ENCODE results near the gene RAB11FIP3.

RAB11FIP3 gene

DNA sequence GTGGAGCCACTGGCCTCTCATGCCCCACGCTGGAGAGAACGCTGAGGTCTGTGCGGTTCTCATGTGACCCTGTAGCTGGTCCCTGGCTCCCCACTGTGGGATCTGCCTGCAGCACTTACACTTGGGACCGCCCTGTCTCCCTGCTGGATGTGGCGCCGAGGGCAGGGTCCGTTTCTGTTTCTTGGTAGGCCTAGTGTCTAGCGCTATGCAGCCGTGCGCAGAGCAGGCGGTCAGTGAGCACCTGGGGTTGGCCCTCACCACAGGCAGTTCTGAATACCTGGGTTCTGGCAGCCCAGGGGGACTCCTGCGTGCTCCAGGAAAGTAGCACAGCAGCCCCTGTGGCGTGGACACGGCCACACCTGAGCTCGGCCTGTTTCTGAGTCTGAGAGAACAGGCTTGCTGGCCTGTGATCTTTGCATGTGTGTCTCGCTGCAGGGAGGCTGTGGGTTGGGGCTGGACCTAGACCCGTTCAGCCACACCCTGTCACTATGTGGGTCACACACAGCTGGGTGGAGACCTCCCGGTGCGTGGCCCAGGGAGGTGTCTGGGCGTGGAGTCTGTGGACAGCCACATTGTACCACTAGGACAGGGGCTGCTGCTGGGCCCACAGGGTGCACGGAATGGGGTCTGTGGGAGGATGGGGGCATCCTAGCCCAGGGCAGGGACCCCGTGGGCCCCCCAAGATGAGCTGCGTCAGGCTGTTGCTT is 104.8 kb downstream of the RAB11FIP3 start:
- Histone ChIP-seq H3K27me3 (no peaks in the 10 kb centered on the region), H3K27ac (no peak overlapping the region), H4K20me1 (peaks cover 88% of the 10 kb centered on the region), H3K9ac (peak overlapping the region; percentile 92; the same call in 1 of the 2 replicates), H3K4me1 (peaks cover 60% of the 10 kb centered on the region), H3K4me3 (no peak overlapping the region), H3K9me3 (no peaks in the 10 kb centered on the region), H3K4me2 (peak overlapping the region; percentile 97), H3K36me3 (peaks cover 56% of the 10 kb centered on the region)
- TF ChIP-seq Cebpa-rat (IDR thresholded peaks at IDR 0.05): no peak

DNA sequence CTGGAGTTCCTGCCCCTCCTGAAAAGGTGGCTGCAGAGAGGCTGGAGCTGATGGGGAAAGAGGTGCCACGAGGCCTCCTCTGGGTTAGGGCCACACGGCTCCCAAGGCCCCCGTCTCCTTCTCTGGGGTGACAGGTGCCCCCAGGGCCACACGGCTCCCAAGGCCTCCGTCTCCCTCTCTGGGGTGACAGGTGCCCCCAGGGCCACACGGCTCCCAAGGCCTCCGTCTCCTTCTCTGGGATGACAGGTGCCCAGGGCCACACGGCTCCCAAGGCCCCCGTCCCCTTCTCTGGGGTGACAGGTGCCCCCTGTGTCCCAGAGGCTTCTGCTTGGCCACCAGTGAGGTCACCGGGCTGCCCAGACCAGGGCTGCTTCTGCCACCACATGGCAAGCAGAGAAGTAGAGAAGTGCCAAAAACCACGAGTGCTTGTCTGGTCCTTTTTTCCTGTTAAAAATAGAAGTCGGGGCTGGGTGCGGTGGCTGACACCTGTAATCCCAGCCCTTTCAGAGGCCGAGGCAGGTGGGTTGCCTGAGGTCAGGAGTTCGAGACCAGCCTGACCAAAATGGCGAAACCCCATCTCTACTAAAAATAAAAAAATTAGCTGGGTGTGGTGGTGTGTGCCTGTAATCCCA is 106.2 kb downstream of the RAB11FIP3 start:
- peaks cover 46% of the 10 kb centered on the region for H3K4me1 ChIP-seq
- H3K4me2 ChIP-seq: 0 out of 2 replicates have a peak overlapping the region, but pooled peaks have one; percentile 3
- H3K9ac ChIP-seq: no peak overlapping the region
- H3K36me3 ChIP-seq: peaks cover 70% of the 10 kb centered on the region
- peaks cover 88% of the 10 kb centered on the region for H4K20me1 ChIP-seq
- no peaks in the 10 kb centered on the region for H3K9me3 ChIP-seq
- H3K27ac ChIP-seq: 0 out of 2 replicates have a peak overlapping the region, but pooled peaks have one; percentile 4
- H3K4me3 ChIP-seq: no peak overlapping the region
- no peaks in the 10 kb centered on the region for H3K27me3 ChIP-seq
- no peak for TF ChIP-seq Cebpa-rat (IDR thresholded peaks at IDR 0.05)

DNA sequence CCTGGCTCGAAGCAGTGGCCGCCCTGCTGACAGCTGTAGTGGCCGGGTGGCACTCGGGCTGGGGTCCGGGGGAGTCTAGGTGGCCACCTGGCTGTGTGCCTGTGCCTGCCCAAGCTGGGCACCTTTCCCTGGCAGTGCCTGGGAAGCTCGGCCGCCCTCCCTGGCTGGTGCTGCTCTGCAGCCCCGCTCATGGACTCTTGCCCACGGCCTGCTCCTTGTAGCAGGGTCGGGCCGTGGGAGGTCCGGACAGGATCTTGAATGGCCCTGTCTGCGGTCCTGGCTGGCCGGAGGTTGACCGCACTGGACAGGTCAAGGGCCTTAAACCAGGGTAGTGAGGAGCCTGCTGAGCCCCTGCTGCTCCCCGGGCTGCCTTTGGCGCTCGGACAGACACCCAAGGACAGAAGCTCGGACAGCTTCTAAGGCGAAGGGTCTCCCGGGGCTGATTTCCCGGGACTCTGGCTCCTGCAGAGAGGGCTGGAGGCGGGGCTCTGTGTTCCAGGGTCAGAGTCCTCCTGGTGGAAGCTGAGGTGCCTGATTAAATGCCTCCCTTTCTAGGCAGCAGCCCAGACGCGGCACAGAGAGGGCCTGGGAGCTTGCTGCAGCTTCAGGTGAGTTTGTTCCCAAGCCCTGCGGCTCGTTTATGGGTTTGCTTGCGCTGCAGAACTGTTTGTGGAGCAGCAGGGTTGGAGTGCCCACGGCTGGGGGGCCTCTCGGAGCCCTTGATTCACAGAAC is 108.1 kb downstream of the RAB11FIP3 start:
- H3K4me3 ChIP-seq: no peak overlapping the region
- H4K20me1 ChIP-seq: peaks cover 100% of the 10 kb centered on the region
- H3K9ac ChIP-seq: no peak overlapping the region
- H3K27me3 ChIP-seq: no peaks in the 10 kb centered on the region
- peak overlapping the region; percentile 16 for H3K4me2 ChIP-seq
- peaks cover 46% of the 10 kb centered on the region for H3K4me1 ChIP-seq
- H3K9me3 ChIP-seq: no peaks in the 10 kb centered on the region
- no peak for TF ChIP-seq Cebpa-rat (IDR thresholded peaks at IDR 0.05)
- H3K36me3 ChIP-seq: peaks cover 89% of the 10 kb centered on the region
- H3K27ac ChIP-seq: no peak overlapping the region

DNA sequence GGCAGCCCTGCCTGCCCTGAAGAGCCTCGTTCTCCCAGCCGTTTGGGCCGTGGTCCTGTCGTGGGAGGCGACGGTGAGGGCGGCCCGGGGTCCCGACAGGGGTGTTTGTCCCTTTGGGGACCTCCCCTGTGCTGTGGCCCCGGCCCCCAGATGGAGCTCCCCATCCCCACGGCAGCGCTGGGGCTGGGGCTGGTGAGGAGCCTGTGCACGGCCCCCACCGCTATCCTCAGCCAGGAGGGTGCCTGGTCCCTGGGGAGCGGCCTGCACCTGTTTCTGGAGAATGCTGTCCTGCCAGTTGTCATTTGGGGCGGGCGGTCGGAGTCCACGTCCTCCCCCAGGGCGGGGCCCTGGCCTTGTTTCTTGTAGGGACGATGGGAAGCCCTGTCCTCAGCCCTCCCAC is 108.7 kb downstream of the RAB11FIP3 start:
- H3K4me2 ChIP-seq: peak overlapping the region; percentile 16; the same call in 1 of the 2 replicates

DNA sequence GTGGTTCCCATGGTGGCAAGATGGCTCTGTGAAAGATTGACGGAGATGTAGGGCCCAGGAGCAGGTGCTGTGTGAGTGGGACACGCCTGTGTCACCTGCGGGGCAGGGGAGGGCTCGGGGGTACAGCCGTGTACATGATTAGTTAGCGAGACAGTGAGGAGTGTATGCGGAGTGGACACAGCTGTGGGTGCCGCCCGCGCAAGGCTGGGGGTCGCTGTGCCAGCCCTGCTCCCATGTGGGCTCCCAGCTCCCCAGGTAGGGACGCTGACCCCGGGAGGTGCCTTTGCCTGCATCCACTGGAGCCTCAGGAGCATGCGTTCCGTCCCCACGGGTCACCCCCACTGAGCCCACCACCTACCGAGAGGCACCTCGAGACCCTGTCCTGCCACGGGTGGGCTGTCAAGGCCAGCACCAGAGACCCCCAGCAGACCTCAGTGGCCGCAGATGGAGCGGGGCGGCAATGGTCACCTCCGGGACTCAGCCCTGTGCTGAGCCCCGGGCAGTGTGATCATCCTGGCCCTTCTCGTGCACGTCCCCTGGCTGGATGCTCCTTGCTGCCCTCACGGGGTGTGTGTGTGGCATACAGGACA is 109.5 kb downstream of the RAB11FIP3 start:
- no peak overlapping the region for H3K4me3 ChIP-seq
- no peak for TF ChIP-seq Cebpa-rat (IDR thresholded peaks at IDR 0.05)
- no peak overlapping the region for H3K4me2 ChIP-seq
- no peaks in the 10 kb centered on the region for H3K9me3 ChIP-seq
- peaks cover 32% of the 10 kb centered on the region for H3K4me1 ChIP-seq
- H4K20me1 ChIP-seq: peaks cover 100% of the 10 kb centered on the region
- no peak overlapping the region for H3K9ac ChIP-seq
- no peak overlapping the region for H3K27ac ChIP-seq
- no peaks in the 10 kb centered on the region for H3K27me3 ChIP-seq
- peaks cover 94% of the 10 kb centered on the region for H3K36me3 ChIP-seq

More for the DNA sequence above, 108.7 kb downstream of the RAB11FIP3 start:
- H3K4me1 ChIP-seq: peaks cover 40% of the 10 kb centered on the region
- peaks cover 93% of the 10 kb centered on the region for H3K36me3 ChIP-seq
- H3K27ac ChIP-seq: no peak overlapping the region
- H4K20me1 ChIP-seq: peaks cover 100% of the 10 kb centered on the region
- no peak overlapping the region for H3K9ac ChIP-seq
- H3K27me3 ChIP-seq: no peaks in the 10 kb centered on the region
- no peaks in the 10 kb centered on the region for H3K9me3 ChIP-seq
- no peak for TF ChIP-seq Cebpa-rat (IDR thresholded peaks at IDR 0.05)
- no peak overlapping the region for H3K4me3 ChIP-seq

DNA sequence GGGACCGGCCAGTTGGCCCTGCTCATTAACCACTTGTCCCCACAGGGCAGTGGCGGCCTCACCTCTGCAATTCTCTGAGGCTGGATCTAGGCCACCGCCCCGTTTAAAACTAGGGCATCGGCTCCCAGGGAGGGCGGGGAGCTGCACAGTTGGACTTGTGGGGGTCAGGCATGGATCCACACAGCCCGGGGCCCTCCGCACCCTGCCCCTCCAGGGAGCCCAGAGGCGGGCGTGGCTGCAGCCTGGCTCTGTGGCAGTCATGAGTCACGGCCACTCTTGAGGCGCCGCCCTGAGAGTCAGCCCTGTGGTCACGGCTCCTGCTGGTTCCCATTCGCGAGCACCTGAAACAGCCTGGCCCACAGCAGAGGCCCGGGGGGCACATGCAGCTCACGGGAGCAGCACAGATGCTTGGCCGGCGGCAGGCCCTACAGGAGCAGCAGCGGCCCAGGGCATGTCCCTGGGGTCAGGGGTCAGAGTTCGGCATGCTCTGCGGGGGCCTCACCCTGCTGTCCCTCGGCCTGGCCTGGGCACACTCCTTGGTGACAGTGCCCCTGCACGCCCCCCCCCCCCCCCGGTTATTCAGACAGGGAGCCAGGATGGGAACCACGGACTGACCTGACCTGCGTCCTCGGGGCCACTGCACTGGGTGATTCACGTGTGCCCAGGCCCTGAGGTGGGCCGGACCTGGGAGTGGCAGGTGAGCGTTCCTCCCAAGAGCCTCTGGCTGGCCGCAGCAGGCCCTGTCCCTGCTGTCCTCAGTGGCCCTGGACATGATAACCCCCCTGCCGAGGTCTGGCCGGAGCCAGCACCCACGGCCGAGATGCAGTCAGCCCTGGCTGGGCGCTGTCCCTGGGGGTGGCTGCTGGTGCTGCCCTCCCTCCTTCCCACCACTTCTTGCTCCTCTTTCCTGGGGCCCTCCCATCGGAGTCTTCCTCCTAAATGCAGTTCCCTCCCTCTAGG is 110.3 kb downstream of the RAB11FIP3 start:
- Histone ChIP-seq H3K4me3 (no peak overlapping the region), H3K9me3 (no peaks in the 10 kb centered on the region), H3K27ac (no peak overlapping the region), H3K9ac (no peak overlapping the region), H4K20me1 (peaks cover 100% of the 10 kb centered on the region), H3K36me3 (peaks cover 94% of the 10 kb centered on the region), H3K4me2 (no peak overlapping the region), H3K27me3 (no peaks in the 10 kb centered on the region), H3K4me1 (peaks cover 24% of the 10 kb centered on the region)
- TF ChIP-seq Cebpa-rat (IDR thresholded peaks at IDR 0.05): no peak

DNA sequence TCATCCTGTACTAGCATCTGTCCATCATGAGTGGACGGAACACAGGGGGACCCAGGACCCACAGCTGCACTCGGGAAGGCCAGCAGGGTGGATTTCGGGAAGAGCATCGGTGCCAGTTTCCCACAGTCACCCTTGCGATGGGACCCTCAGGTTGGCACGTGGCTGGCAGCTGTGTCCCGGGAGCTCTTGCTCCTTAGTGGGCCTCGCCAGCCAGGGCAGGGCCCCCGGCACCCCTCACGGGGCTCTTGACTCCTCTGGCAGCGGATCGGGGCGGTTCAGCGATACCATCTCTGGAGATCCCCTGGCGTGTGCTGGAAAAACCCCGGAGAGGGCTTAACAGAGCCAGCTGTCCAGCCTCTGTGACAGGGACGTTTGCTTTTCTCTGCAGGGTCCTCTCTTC is 111.3 kb downstream of the RAB11FIP3 start:
- no peak overlapping the region for H3K4me2 ChIP-seq
- no peaks in the 10 kb centered on the region for H3K9me3 ChIP-seq
- no peak for TF ChIP-seq Cebpa-rat (IDR thresholded peaks at IDR 0.05)
- H3K9ac ChIP-seq: no peak overlapping the region
- no peak overlapping the region for H3K27ac ChIP-seq
- no peaks in the 10 kb centered on the region for H3K27me3 ChIP-seq
- peaks cover 94% of the 10 kb centered on the region for H3K36me3 ChIP-seq
- H3K4me3 ChIP-seq: no peak overlapping the region
- H3K4me1 ChIP-seq: peaks cover 22% of the 10 kb centered on the region
- peaks cover 100% of the 10 kb centered on the region for H4K20me1 ChIP-seq

DNA sequence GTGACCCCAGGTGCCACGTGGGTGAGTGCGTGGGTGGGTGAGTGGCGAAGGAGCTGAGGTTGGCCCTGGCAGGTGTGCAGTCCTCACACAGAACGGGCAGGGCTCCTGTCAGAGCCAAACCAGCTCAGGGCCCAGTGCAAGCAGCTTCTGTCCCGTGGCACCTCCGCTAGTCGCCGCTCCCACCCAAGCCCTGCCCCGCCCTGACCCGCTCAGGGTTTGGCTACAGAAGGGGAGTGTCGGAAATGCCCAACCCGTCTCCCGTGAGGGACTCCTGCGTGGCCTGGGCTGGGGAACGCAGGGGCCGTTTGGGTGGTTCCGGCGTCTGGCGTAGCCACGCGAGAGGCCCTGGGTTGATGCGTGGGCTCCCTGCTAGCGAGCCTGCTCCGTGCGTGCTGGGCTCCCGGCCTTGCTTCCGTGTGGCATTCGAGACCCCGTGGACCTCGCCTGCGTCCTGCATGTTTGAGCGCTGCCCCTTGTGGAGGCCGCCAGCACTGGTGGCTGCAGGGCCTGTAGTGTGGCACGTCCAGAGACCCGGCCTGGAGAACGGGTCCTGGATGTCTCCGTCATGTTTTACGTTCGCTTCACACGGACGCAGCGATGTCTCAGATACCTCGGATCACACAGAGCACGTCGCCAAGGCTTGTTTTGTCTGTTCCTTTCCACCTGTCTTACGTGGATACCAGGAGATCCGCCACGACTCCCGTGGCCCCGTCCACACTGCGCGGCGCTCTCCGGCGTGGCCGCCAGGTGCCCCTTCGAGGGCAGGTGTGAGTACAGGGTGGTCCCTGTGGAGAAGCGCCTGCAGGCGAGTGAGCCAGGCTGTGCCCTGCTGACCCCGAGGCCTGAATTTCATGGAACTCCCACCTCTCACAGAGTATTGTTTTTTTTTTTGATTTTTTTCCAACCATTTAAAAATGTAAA is 112.2 kb downstream of the RAB11FIP3 start:
- Histone ChIP-seq H3K27me3 (no peaks in the 10 kb centered on the region), H3K9me3 (no peaks in the 10 kb centered on the region), H3K4me2 (no peak overlapping the region), H3K36me3 (peaks cover 94% of the 10 kb centered on the region), H3K4me1 (peaks cover 25% of the 10 kb centered on the region), H3K4me3 (no peak overlapping the region), H3K27ac (no peak overlapping the region), H3K9ac (no peak overlapping the region), H4K20me1 (peaks cover 100% of the 10 kb centered on the region)
- TF ChIP-seq Cebpa-rat (IDR thresholded peaks at IDR 0.05): no peak

Measured in BLaER1 (cell line).